NCI-H2171 (cell line): ENCODE data around the gene LMBR1.
"Not testable (repeated sequence)": the region's sequence is repeated elsewhere in the genome, so short reads cannot be mapped to it uniquely, and the experiment has no call there.

Experiments
- DNase-seq: peaks from one replicate; lab custom pipeline; 2025; lab: John Stamatoyannopoulos, UW

LMBR1 gene, protein sequence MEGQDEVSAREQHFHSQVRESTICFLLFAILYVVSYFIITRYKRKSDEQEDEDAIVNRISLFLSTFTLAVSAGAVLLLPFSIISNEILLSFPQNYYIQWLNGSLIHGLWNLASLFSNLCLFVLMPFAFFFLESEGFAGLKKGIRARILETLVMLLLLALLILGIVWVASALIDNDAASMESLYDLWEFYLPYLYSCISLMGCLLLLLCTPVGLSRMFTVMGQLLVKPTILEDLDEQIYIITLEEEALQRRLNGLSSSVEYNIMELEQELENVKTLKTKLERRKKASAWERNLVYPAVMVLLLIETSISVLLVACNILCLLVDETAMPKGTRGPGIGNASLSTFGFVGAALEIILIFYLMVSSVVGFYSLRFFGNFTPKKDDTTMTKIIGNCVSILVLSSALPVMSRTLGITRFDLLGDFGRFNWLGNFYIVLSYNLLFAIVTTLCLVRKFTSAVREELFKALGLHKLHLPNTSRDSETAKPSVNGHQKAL

DNA sequence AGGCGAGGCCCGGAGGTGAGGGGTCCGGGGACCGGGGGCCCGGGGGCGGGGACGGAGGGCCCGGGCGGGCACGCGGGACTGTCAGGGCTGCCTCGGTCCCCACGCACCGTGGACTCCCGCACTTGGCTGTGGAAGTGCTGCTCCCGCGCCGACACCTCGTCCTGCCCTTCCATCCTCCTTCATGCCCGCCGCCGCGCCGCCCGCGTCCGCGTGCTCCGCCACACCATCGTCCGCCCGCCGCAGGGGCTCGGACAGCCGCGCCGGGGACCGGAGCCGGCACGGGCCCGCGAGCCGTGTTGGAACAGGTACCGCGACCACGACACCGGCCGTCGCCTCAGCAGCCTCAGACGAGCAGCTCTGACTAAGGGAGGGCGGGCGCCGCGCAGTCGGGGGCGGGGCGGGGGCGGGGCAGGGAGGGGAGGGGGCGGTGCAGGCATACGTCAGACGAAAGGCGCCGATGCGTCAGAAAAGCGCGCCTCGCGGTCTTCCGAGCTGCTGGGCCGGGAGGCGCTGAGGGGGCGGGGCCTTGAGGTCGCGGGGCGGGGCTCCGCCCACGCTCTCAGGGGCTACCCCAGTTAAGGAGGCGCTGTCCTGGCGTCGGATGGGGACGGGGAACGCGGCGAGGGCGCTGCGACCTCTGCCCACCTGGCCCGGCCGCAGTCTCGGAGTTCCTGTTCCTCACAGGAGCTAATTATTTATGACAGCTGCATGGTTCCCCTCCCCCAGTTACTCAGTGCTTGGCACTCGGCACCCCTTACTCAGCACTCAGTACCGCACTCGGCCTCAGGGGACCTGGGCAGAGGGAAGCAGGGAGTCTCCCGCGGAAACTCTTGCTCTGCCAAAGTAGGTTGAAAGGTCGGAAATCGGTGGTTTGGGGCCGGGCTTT is at the start of gene LMBR1:
TSS of gene LMBR1 (minus strand) at position 363 of the 886 bp plus-strand sequence. CDS start at position 173, 190 bp downstream.
- DNase-seq = peak; percentile 90

DNA sequence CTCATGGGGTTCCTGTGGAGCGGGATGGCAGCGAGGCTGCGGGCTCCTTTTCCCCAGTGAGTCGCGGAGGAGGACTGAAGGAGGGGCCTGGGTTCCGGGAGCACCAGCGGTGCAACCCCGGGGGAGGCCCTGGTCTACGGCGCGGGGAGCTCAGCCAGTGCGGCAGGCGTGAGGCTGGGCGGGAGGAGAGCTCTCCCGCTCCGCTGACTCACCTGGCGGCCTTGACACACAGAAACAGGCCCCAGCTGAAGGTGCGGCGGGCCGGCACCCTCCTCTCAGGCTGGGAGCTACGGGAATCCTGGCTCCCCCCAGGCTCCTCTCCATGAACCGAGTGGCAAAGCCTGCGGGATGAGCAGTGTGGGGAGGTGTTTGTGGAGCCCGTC is 49.7 kb upstream of the LMBR1 start:
- DNase-seq = no peak

GRCh38 chr7:156941393-156942182 is 48.6 kb upstream of the LMBR1 start:
- DNase-seq = no peak

GRCh38 chr7:156940421-156941122 is 47.6 kb upstream of the LMBR1 start:
- DNase-seq = no peak

GRCh38 chr7:156936766-156937165 is 43.8 kb upstream of the LMBR1 start:
- not testable (repeated sequence) for DNase-seq

GRCh38 chr7:156935250-156935649 is 42.3 kb upstream of the LMBR1 start:
- DNase-seq = no peak

DNA sequence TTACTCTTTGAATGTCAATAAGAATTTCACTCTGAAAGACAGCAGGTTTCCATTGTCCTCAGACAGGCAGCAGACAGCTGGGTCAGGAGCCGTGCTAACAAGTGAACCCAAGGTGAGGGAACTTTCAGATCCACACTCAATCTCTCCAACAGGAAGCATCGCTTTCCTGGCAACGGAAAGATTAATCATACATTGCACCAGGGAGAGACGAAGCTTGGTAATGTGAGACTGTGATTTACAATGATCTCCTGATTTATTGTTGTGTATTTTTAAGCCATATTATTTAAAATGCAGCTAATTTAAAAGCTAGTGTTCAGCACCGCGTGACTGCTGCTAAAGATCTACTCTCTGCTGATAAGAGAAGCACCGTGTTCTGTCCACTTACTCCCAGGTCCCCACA is 39.0 kb upstream of the LMBR1 start:
- no peak for DNase-seq

DNA sequence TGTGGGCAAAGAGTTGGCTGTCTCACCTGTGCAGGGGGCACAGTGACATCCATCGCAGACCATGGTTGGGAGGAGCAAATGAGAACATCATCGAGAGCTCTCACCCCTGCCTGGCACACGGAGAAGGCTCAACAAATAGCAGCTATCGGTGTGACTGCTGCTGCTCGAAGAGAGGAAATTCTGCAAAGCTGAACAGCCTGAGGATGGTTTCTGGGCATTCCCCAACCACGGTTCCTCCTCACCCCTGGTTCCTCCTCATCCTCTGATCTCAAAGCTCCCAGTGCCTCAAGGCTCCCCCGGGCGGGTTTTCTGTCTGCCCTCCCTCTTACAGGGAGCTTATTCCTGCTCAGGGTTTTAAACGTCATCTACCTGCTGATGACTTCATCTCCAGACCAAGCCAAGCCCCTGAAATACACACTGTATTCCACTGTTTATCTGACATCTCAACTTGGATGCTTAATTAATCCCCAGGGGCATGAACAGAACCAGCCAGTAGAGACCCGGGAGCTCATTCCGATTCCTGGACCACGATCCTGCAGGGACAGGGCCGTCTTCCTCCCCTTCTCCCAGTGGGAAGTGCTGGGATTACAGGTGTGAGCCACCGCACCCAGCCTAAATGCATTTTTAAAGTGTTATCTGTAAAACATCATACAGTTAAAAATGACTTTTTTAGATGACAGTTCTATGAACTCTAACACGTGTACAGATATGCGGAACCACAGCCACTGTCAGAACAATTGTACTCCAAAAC is 37.0 kb upstream of the LMBR1 start:
- no peak for DNase-seq

GRCh38 chr7:156928406-156928747 is 35.4 kb upstream of the LMBR1 start:
- DNase-seq = no peak

GRCh38 chr7:156927571-156928405 is 34.8 kb upstream of the LMBR1 start:
- no peak for DNase-seq

GRCh38 chr7:156925821-156926220 is 32.8 kb upstream of the LMBR1 start:
- DNase-seq = not testable (repeated sequence)

- not testable (repeated sequence) for DNase-seq
These were observed 29.3 kb upstream of the LMBR1 start for GRCh38 chr7:156922304-156922703.

DNA sequence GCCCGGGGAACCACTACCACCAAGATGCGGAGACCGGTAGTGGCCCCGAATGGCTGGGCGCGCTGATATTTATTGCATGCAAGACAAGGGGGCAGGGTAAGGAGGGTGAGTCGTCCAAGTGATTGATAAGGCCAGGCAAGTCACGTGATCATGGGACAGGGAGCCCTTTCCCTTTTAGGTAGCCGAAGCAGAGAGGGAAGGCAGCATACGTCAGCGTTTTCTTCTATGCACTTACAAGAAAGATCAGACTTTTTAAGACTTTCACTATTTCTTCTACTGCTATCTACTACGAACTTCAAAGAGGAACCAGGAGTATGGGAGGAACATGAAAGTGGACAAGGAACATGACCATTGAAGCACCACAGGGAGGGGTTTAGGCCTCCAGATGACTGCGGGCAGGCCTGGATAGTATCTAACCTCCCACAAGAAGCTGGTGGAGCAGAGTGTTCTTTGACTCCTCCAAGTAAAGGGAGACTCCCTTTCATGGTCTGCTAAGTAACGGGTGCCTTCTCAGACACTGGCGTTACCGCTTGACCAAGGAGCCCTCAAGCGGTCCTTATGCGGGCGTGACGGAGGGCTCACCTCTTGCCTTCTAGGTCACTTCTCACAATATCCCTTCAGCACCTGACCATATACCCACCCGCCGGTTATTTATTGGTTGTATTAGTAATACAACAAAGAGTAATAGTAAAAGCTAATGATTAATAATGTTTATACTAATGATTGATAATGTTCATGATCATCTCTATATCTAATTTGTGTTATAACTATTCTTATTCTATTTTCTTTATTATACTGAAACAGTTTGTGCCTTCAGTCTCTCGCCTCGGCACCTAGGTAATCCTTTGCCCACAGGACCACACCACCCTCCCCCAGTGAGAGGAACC is 27.7 kb upstream of the LMBR1 start:
- DNase-seq = not testable (repeated sequence)

- DNase-seq = no peak
These were observed 27.1 kb upstream of the LMBR1 start for GRCh38 chr7:156920076-156920475.

DNA sequence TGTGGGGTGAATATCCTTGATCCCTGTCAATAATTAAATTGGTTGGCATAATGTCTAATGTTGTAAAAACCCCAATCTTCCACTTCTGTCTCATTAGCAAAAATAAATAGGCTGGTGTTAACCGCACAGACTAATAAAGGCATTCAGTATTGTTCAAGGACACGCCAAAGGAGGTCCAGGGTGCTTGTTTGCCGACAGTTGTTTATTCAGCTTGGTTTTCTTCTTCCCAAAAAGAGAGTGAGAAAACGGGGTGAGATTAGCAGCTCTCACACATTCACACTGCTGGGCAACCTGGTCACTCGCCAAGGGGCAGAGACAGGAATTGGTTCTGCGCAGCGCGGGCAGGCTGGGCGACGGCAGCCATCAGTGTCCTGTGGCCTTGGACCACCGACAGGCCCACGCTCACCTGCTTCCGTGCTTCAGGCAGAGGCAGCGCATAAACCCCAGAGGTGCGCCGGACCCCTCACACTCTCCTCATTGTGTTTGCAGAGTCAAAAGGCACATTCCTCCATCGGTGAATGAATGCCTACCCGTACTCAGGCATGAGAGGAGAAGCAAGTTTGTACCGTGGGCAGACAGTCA is 26.2 kb upstream of the LMBR1 start:
- DNase-seq = no peak

DNA sequence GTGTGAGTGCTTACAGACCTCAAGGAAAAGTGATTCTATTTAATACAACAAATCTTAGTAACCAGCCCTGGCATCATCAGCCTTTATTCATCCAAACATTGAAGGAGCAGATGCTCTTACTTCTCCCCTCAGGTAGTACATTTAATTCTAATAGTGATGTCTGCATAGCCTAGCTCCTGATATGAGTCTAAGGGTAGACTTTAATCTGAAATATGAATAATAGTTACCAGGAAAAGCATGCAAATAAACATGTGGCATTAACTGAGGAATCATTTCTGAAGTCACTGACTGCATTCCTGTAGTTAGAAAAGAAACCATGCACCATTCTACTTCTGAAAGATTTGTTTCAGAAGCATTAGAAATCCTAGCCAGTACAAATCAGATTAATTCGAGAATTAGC is 25.7 kb upstream of the LMBR1 start:
- no peak for DNase-seq

- not testable (repeated sequence) for DNase-seq
These were observed 16.7 kb upstream of the LMBR1 start for GRCh38 chr7:156909574-156910252.

GRCh38 chr7:156907656-156908055 is 14.7 kb upstream of the LMBR1 start:
- DNase-seq = no peak
